Stimulated activated CD4-positive, alpha-beta T cell treated with anti-CD3 and anti-CD28 coated beads, TNF-alpha, amount 100 ng/mL, for 24 hours (primary cell): ENCODE data around the gene ARPC4.

Experiments
- DNase-seq, 3 experiments: peaks; one replicate each; pipeline ENCODE4 v3.0.0-alpha.2; 2020; ENCODE audit warnings: low read depth in 3 of 3

ARPC4 gene

DNA sequence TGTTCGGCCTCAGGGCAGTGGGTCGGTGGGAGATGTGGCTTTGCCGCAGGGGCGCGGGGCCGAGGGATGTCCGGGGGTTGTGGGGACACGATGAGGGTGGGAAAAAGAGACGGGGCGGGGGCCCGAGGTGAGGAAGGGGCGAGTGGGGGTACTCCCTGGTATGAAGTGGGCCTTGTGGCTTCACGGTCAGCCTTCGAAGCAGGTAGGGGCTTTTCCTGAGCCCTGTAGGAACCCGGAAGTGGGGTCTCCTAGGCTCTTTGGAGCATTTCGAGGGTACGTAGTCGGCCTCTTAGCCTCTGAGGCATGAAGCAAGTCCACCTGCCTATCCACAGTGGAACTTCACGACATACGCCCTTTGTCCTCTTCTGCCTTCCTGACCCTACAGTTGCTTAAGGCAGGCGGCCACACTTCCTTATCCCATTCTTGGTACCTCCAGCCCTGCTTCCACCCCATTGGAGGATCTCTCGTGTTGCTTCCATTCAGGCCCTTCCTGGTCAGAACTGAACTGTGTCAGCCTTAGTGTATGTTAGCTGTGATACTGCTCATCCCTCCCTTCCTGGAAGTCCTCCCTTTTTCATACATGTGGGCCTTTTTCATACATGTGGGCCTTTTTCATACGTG lies 389 bp downstream of the ARPC4 start:
- DNase-seq = no peak

- DNase-seq = no peak
These were observed 1.5 kb downstream of the ARPC4 start for GRCh38 chr3:9794400-9794799.

DNA sequence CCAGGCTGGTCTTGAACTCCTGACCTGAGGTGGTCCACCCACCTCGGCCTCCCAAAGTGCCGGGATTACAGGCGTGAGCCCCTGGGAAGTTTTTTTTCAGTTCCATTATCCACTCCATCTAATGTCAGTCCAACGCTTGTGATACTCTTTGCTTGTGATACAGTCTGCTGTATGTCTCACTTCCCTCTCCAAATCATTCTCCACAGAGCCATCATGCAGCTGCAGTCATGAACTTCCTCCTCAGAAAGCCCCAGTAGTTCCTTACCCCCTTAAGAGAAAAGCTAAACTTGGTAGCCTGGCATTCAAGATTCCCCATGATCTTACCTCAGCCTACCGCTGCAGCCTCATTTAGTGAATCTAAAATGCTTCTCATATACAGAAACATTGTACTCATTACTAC lies 2.3 kb downstream of the ARPC4 start:
- no peak for DNase-seq

- no peak for DNase-seq
These were observed 4.5 kb downstream of the ARPC4 start for GRCh38 chr3:9797196-9797945.

DNA sequence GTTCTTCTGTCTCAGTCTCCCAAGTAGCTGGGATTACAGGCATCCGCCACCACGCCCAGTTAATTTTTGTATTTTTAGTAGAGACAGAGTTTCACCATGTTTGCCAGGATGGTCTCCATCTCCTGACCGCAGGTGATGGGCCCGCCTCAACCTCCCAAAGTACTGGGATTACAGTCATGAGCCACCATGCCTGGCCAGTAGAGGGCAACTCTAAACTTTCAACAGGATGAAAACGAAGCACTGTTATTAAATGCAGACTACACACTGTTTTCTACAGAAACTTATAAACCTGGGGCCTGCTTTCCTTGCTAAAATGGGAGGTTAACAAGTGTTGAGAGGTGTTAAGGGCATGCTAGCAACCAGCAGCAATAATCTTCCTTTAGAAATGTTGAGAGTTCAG lies 7.6 kb downstream of the ARPC4 start:
- no peak for DNase-seq

DNA sequence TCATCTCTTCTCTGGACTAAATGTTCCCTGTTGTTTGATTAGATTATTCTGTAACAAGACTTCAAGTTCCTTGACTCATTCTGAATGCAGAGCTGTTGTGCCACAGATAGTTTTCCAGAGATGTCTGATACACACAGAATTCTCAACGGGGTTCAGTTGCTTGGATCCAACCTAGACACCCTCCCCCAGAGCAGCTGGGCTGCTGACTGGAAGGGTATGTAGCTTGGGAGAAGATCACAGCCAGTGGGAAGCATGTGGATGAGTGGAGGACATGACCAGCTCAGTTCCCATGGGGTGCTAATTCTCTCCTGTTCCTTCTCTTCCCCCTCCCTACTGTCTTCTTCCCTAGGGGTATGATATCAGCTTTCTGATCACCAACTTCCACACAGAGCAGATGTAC lies 10.6 kb downstream of the ARPC4 start:
- DNase-seq = no peak

GRCh38 chr3:9804996-9805395 lies 12.1 kb downstream of the ARPC4 start:
- no peak for DNase-seq

GRCh38 chr3:9806137-9806536 lies 13.3 kb downstream of the ARPC4 start:
- no peak for DNase-seq

- DNase-seq = no peak
These were observed 14.1 kb downstream of the ARPC4 start for GRCh38 chr3:9806688-9807589.

DNA sequence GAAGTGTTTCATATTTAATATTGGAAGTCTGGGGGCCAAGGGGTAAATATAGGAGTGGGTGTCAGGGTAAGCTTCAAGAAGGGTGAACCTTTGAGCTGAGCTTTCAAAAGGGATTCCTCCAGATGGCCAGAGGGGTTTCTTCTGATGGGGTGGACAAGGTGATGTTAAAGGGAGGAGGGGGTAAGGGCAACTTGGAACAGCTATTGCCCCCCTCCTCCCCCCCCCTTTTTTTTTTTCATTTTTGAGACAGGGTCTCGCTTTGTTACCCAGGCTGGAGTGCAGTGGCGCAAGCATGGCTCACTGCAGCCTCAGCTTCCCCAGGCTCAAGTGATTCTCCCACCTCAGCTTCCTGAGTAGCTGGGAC lies 15.1 kb downstream of the ARPC4 start:
- no peak for DNase-seq

- peak in 1 of 3 experiments; percentile 45 for DNase-seq
These were observed 15.6 kb downstream of the ARPC4 start for GRCh38 chr3:9808345-9809037.

DNA sequence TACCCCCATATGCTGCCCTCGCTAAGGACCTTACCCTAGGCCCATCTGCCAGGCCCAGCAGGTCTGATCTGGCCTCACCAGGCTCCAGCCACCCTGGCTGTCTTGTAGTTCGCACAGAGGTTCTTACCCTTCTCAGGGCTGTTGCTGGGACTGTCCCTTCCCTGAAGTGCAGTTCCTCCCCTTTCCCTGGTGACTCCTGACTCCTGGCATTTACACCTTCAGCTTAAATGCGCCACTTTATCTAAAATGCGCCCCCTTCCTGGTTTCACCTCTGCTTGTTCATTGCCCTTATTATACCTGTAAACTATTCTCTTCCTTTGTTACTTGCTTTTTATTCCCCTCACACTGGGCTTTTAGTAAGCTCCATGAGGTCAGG lies 16.3 kb downstream of the ARPC4 start:
- peak in 1 of 3 experiments; percentile 9 for DNase-seq

- peak in 1 of 3 experiments; percentile 45 for DNase-seq
These were observed 16.9 kb downstream of the ARPC4 start, which contains the start of gene TTLL3 for GRCh38 chr3:9809615-9810432. TTLL3 (plus strand) TSS chr3:9810262; CDS start chr3:9810662, 400 bp downstream.

DNA sequence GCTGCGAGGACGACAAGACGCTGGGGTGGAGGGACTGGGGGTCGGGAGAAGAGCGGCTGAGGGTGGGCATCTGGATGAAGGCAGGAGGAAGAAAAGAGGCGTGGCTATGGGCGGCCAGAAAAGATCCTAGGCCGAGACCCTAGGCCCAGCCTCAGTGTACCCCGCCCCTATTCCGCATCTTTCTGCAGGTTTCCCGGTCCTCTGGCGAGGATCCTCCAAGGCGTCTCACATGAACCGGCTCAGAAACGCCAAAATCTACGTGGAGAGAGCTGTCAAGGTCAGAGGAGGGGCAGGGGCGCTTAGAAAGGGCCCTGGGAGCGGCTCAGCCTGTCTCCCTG lies 17.5 kb downstream of the ARPC4 start:
- DNase-seq = no peak

DNA sequence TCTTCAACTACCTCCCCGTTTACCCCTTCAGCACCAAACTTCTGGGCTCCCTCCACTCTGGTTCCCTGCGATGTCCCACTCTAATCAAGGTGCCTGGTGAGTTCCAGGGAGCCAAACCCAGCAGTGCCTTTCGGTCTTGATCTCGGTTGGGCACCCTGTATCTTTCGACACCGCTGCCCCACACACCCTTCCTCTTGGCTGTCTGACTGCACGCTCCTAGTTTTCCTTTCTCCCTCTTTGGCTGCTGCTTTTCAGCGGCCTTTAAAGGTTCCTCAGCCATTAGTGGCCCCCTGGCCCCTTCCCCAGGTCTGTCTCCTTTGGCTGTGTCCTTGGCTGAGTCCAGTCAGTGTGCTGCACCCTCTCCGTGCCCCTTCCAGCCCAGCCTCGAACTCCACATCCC lies 18.0 kb downstream of the ARPC4 start:
- DNase-seq = no peak

GRCh38 chr3:9812870-9813483 lies 20.1 kb downstream of the ARPC4 start:
- DNase-seq = no peak

DNA sequence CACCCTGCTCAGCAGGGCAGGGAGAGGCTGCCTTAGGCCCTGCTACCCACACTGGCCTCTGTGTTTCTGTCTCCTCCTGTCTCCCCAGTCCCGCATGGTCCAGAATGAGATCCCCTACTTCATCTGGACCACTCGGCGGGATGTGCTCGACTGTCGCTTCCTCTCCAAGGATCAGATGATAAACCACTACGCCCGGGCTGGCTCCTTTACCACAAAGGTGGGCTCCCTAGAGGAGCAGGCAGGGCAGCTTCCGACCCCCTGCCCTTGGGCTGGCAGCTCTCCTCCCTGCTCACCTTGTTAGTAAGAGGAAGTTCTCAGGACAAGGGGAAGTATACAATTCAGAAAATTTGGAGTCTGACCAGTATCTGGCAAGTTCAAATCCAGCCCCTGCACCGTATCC lies 23.1 kb downstream of the ARPC4 start:
- no peak for DNase-seq

DNA sequence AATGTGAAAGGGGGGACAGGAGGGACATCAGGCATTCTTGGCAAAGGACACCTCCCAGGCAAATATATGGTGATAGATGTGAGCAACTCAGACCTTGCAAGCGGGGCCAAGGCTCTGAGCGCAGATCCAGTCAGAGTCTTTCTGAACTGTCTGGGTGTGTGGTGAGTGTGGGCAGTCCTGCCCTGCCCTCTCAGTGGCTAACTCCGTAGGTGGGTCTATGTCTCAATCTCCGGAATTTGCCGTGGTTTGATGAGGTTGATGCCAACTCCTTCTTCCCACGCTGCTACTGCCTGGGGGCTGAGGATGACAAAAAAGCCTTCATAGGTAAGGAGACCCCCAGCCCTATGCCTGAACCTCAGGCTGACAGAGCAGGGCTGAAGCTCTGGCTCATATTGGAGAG lies 24.6 kb downstream of the ARPC4 start:
- no peak for DNase-seq

- no peak for DNase-seq
These were observed 25.9 kb downstream of the ARPC4 start for GRCh38 chr3:9818666-9819335.

GRCh38 chr3:9820543-9820942 lies 27.7 kb downstream of the ARPC4 start:
- no peak for DNase-seq
